Natural killer cell (primary cell): ENCODE data around the gene RFT1. TPM values are rescaled to one million over a fixed set of nuclear protein-coding genes. Genes with fewer than 3 reads are reported as not detected.

ENCODE experiments used
- ATAC-seq, 3 donors: fragments of 150-1000 bp in 2 of 3; fragments of 200-7000 bp in 1 of 3; cut with Tn5 transposase; 1 replicate in 1 of 3; 2 replicates in 2 of 3; pipeline ENCODE4 v1.10.0; 2021; ENCODE audit warnings: mild to moderate bottlenecking in 2 of 3, moderate library complexity in 2 of 3
- DNase-seq, 2 donors: peaks; one replicate each; pipeline versions ENCODE4 v3.0.0 to v3.0.0-alpha.2; 2013 to 2021; ENCODE audit warnings: mixed read lengths in 1 of 2
- H3K27ac ChIP-seq: one replicate; pipeline ENCODE4 v1.5.1; 2013; ENCODE audit warnings: mild to moderate bottlenecking, low read length
- H3K27me3 ChIP-seq: one replicate; pipeline ENCODE4 v1.6.1; 2013; ENCODE audit warnings: low read length; ENCODE audit not compliant: control insufficient read depth, insufficient read depth
- H3K36me3 ChIP-seq: one replicate; pipeline ENCODE4 v1.6.1; 2013; ENCODE audit warnings: low read length; ENCODE audit not compliant: control insufficient read depth, insufficient read depth
- H3K4me1 ChIP-seq: one replicate; pipeline ENCODE4 v1.6.1; 2013; ENCODE audit warnings: low read length; ENCODE audit not compliant: control insufficient read depth, insufficient read depth
- H3K4me3 ChIP-seq: one replicate; pipeline ENCODE4 v1.5.1; 2013; ENCODE audit warnings: low read length
- H3K9me3 ChIP-seq: one replicate; pipeline ENCODE4 v1.6.1; 2013; ENCODE audit warnings: low read length; ENCODE audit not compliant: control insufficient read depth, insufficient read depth
- H3K27ac Mint-ChIP-seq, 2 donors: one replicate each; pipeline ENCODE4 v1.8.0; 2022; ENCODE audit warnings: mild to moderate bottlenecking in 2 of 2, mixed read lengths in 2 of 2, moderate library complexity in 1 of 2
- H3K27me3 Mint-ChIP-seq, 2 donors: one replicate each; pipeline ENCODE4 v1.8.0; 2022; ENCODE audit warnings: low read depth in 2 of 2, mixed read lengths in 2 of 2
- H3K36me3 Mint-ChIP-seq: one replicate; pipeline ENCODE4 v1.8.0; 2022; ENCODE audit warnings: mixed read lengths
- H3K4me1 Mint-ChIP-seq, 2 donors: one replicate each; pipeline ENCODE4 v1.8.0; 2022; ENCODE audit warnings: mixed read lengths in 2 of 2
- H3K4me3 Mint-ChIP-seq: one replicate; pipeline ENCODE4 v1.8.0; 2022; ENCODE audit warnings: mild to moderate bottlenecking, moderate library complexity, mixed read lengths
- H3K9me3 Mint-ChIP-seq, 2 donors: one replicate each; pipeline ENCODE4 v1.8.0; 2022; ENCODE audit warnings: mixed read lengths in 2 of 2
- WGBS: methylation state at CpG from one replicate; pipeline ENCODE4 v1.1.7; 2013; ENCODE audit warnings: missing lambda C conversion rate; ENCODE audit not compliant: insufficient coverage; 5-methylcytosine and 5-hydroxymethylcytosine counted together
- intact Hi-C: fragments of 100-400 bp; cut with micrococcal nuclease; formaldehyde crosslinking; loops from one replicate; pipeline ENCODE4 v1.14.2; 2022
- total RNA-seq, 4 donors: library from RNA; stranded (reverse); fragments of 120-200 nt in 1 of 4; gene quantifications; one replicate each; pipeline versions ENCODE4 v1.2.3 to v1.2.4, GENCODE V29; 2013 to 2022
- TF ChIP-seq, protein P1 (sequence below): fragments of 200-600 bp; IDR thresholded peaks from one replicate; pipeline ENCODE4 v1.8.0; 2022; ENCODE audit warnings: antibody characterized with exemption

The RFT1 gene, protein sequence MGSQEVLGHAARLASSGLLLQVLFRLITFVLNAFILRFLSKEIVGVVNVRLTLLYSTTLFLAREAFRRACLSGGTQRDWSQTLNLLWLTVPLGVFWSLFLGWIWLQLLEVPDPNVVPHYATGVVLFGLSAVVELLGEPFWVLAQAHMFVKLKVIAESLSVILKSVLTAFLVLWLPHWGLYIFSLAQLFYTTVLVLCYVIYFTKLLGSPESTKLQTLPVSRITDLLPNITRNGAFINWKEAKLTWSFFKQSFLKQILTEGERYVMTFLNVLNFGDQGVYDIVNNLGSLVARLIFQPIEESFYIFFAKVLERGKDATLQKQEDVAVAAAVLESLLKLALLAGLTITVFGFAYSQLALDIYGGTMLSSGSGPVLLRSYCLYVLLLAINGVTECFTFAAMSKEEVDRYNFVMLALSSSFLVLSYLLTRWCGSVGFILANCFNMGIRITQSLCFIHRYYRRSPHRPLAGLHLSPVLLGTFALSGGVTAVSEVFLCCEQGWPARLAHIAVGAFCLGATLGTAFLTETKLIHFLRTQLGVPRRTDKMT
- total RNA-seq = 10 to 100 TPM; 13.3 to 17.2 (median 14.1) TPM
- total RNA-seq (2013) = 18.8 TPM

DNA sequence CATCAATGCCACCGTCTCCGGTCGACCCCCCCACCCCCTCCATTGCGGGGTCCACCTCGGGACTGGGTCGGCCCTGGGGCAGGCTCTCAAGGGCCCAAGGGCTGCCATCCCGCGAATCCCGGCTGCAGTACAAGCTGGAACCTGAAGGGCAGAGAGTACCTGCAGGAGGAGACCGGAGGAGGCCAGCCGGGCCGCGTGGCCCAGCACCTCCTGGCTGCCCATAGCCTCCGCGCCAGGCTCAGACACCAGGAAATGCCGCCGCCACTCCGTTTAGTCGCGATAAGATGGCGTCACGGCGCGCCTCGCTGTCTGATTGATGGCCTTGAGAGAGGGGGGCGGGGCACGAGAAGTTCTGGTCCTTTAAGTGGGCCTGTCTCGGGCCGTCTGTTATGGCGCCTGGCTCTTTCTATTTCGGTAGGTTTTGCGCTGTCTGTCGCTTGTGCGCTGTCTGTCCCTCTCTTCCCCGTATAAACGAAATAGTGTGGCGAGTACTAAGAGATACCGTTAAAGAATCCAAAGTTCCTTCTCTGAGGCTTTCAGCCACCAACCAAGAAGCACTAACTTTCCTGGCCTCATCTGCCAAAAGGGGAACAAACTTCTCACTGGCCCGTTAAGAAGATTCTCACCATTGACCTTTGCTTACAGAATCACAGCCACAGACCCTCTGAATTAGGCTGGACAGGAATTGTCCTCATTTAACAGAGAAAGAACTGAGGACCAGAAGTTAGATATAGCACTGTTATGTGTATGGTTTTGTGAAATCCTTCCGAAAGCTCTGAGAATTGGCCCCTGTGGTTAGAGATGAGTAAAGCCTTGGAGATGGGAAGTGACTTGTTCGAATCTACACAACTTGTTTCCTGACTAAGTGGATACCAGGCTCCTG, at the start of gene RFT1:
TSS of gene RFT1 (minus strand) at position 257 of the 883 bp plus-strand sequence. CDS start at position 222, 35 bp downstream.
- TF ChIP-seq, protein P1, sequence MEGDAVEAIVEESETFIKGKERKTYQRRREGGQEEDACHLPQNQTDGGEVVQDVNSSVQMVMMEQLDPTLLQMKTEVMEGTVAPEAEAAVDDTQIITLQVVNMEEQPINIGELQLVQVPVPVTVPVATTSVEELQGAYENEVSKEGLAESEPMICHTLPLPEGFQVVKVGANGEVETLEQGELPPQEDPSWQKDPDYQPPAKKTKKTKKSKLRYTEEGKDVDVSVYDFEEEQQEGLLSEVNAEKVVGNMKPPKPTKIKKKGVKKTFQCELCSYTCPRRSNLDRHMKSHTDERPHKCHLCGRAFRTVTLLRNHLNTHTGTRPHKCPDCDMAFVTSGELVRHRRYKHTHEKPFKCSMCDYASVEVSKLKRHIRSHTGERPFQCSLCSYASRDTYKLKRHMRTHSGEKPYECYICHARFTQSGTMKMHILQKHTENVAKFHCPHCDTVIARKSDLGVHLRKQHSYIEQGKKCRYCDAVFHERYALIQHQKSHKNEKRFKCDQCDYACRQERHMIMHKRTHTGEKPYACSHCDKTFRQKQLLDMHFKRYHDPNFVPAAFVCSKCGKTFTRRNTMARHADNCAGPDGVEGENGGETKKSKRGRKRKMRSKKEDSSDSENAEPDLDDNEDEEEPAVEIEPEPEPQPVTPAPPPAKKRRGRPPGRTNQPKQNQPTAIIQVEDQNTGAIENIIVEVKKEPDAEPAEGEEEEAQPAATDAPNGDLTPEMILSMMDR = no peak
- Mint-ChIP-seq H3K36me3 (no peaks in the 10 kb centered on the region), H3K27me3 (no peaks in the 10 kb centered on the region), H3K4me1 (peaks cover 25% of the 10 kb centered on the region in 2 donors), H3K9me3 (no peaks in the 10 kb centered on the region), H3K4me3 (peak within 1 kb of the TSS; percentile 91), H3K27ac (peak within 1 kb of the TSS; percentile 94 to 99)
- H3K4me1 ChIP-seq = peaks cover 13% of the 10 kb centered on the region
- H3K27ac ChIP-seq = peak within 1 kb of the TSS; percentile 89
- H3K4me3 ChIP-seq = peak within 1 kb of the TSS; percentile 74
- peaks cover 6% of the 10 kb centered on the region for H3K36me3 ChIP-seq
- ATAC-seq (peak; percentile 95 to 98 (median 96)), DNase-seq (peak; percentile 98 to 99)
- 2% methylated on average over 39 of the region's 41 CpGs for WGBS
- intact Hi-C loops = loop anchor here (1.0 kb wide), 1 partner anchor 33 kb away; no protein-coding TSS in a partner anchor
- no peaks in the 10 kb centered on the region for H3K27me3 ChIP-seq
- H3K9me3 ChIP-seq = no peaks in the 10 kb centered on the region

DNA sequence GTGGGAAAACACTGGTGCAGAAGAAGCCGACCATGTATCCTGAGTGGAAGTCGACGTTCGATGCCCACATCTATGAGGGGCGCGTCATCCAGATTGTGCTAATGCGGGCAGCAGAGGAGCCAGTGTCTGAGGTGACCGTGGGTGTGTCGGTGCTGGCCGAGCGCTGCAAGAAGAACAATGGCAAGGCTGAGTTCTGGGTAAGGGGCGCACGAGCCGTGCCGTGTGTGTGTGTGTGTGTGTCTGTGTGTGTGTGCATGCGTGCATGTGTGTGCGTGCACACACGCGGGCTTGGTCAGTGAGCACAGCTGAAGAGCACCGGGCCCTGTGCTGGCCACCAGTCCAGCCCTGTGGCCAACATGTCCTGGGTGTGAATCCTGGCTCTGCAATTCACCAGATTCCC, 49.3 kb upstream of the RFT1 start:
- ATAC-seq = no peak
- TF ChIP-seq, protein P1 = no peak
- Mint-ChIP-seq H3K4me1 (peaks cover 0 to 8% of the 10 kb centered on the region in 2 donors), H3K36me3 (no peaks in the 10 kb centered on the region), H3K9me3 (no peaks in the 10 kb centered on the region), H3K4me3 (no peak overlapping the region), H3K27ac (no peak overlapping the region), H3K27me3 (no peaks in the 10 kb centered on the region)
- peaks cover 40% of the 10 kb centered on the region for H3K4me1 ChIP-seq
- intact Hi-C loops = no loop called here
- H3K9me3 ChIP-seq = no peaks in the 10 kb centered on the region
- H3K27ac ChIP-seq = no peak overlapping the region
- peaks cover 53% of the 10 kb centered on the region for H3K36me3 ChIP-seq
- H3K27me3 ChIP-seq = no peaks in the 10 kb centered on the region
- H3K4me3 ChIP-seq = no peak overlapping the region
- 94% methylated on average over 20 of the region's 20 CpGs for WGBS
- DNase-seq = no peak

DNA sequence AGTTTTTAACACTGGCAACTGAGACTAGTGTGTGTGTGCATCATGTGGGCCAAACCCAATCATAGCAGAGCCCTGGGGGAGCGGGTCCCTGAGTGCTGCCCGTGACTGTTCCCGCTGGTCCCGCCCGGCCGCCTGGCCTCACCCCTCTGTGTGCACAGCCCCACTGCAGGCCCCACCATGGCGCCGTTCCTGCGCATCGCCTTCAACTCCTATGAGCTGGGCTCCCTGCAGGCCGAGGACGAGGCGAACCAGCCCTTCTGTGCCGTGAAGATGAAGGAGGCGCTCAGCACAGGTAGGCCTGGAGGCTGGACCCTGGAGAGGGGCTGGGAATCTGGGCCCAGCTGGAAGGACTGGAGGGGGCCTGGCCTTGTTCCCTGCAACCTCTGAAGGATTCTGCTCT, 48.0 kb upstream of the RFT1 start:
- no peak overlapping the region for H3K4me3 Mint-ChIP-seq
- intact Hi-C loops = no loop called here
- no peak overlapping the region for H3K27ac ChIP-seq
- H3K4me3 ChIP-seq = no peak overlapping the region
- H3K36me3 Mint-ChIP-seq = no peaks in the 10 kb centered on the region
- peaks cover 5 to 13% of the 10 kb centered on the region in 2 donors for H3K4me1 Mint-ChIP-seq
- H3K4me1 ChIP-seq = peaks cover 48% of the 10 kb centered on the region
- no peak for DNase-seq
- H3K27ac Mint-ChIP-seq = no peak overlapping the region
- H3K27me3 ChIP-seq = no peaks in the 10 kb centered on the region
- no peaks in the 10 kb centered on the region for H3K27me3 Mint-ChIP-seq
- H3K36me3 ChIP-seq = peaks cover 55% of the 10 kb centered on the region
- WGBS = 97% methylated on average over 15 of the region's 15 CpGs
- TF ChIP-seq, protein P1 = no peak
- no peak for ATAC-seq
- no peaks in the 10 kb centered on the region for H3K9me3 Mint-ChIP-seq
- H3K9me3 ChIP-seq = no peaks in the 10 kb centered on the region
